22Rv1 (cell line): ENCODE measurements around the gene TMEM270.

Experiments used
- ZFX ChIP-seq: fragments of 450-650 bp; IDR thresholded peaks from 2 replicates; pipeline ENCODE4 v1.6.1; 2017; ENCODE audit warnings: antibody characterized with exemption, borderline replicate concordance
- TF ChIP-seq, protein P1 (sequence below): fragments of 450-650 bp; IDR thresholded peaks from 2 replicates; pipeline ENCODE4 v1.5.1; 2017; ENCODE audit warnings: mild to moderate bottlenecking

DNA sequence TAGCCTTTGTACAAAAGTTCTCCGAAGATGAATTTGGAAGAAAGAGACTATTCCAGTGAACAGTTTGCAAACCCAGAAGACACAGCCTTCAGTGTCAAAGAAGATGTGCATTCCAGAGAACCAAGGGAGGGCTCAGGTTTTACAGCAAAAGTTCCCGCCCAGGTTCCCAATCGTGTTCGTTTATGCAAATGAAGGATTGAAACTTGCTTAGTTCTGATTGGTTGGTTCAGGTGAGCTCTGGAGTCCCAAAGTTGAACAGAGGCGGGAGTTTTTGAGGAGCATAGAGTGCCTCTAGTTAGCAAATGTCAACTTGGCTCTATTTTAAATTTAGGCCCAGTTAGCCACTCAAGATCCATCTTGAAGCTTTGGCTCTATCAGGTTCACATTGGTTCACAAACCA is 51.3 kb downstream of the TMEM270 start:
- TF ChIP-seq, protein P1, sequence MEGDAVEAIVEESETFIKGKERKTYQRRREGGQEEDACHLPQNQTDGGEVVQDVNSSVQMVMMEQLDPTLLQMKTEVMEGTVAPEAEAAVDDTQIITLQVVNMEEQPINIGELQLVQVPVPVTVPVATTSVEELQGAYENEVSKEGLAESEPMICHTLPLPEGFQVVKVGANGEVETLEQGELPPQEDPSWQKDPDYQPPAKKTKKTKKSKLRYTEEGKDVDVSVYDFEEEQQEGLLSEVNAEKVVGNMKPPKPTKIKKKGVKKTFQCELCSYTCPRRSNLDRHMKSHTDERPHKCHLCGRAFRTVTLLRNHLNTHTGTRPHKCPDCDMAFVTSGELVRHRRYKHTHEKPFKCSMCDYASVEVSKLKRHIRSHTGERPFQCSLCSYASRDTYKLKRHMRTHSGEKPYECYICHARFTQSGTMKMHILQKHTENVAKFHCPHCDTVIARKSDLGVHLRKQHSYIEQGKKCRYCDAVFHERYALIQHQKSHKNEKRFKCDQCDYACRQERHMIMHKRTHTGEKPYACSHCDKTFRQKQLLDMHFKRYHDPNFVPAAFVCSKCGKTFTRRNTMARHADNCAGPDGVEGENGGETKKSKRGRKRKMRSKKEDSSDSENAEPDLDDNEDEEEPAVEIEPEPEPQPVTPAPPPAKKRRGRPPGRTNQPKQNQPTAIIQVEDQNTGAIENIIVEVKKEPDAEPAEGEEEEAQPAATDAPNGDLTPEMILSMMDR: no peak
- no peak for TF ChIP-seq ZFX
